ENCODE results near the gene SPCS2. TPM values are rescaled to one million over a fixed set of nuclear protein-coding genes. Genes with fewer than 3 reads are reported as not detected.
"Not testable (repeated sequence)": the region's sequence is repeated elsewhere in the genome, so short reads cannot be mapped to it uniquely, and the experiment has no call there.

SPCS2 gene
- total RNA-seq, 6 donors from 2014 or later: 15.5 to 150 (median 89.0) TPM

DNA sequence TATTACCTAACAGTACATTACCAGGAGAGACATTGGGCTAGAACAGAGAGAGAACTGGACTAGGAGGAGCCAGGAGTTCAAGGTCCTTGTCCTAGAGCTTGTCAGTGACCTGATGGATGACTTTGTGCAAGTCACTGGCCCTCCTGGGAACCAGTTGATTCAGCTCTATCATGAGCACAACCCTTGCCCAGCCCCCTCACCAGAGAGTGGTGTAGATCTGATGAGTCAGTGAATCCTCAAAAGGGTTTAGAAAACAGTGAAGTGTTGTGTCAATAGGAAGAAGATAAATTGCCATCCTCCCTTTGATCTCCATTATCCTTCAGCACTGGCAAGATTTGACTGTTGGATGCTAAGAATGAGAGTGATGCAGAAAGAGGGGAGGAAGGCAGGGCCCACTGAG lies 64.0 kb downstream of the SPCS2 start:
- TF ChIP-seq EP300 (IDR thresholded peaks at IDR 0.05) (no peak), POLR2A (IDR thresholded peaks at IDR 0.05) (no peak), POLR2AphosphoS5 (IDR thresholded peaks at IDR 0.05) (no peak)
- TF ChIP-seq, protein P1, sequence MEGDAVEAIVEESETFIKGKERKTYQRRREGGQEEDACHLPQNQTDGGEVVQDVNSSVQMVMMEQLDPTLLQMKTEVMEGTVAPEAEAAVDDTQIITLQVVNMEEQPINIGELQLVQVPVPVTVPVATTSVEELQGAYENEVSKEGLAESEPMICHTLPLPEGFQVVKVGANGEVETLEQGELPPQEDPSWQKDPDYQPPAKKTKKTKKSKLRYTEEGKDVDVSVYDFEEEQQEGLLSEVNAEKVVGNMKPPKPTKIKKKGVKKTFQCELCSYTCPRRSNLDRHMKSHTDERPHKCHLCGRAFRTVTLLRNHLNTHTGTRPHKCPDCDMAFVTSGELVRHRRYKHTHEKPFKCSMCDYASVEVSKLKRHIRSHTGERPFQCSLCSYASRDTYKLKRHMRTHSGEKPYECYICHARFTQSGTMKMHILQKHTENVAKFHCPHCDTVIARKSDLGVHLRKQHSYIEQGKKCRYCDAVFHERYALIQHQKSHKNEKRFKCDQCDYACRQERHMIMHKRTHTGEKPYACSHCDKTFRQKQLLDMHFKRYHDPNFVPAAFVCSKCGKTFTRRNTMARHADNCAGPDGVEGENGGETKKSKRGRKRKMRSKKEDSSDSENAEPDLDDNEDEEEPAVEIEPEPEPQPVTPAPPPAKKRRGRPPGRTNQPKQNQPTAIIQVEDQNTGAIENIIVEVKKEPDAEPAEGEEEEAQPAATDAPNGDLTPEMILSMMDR (IDR thresholded peaks at IDR 0.05): no peak
- no peak overlapping the region for H3K27ac ChIP-seq
- H3K4me1 ChIP-seq: no peaks in the 10 kb centered on the region
- no peaks in the 10 kb centered on the region for H3K9me3 ChIP-seq
- DNase-seq (no peak), ATAC-seq (ENCODE audit: low FRiP score in 2 of 2) (no peak)
- H3K4me3 ChIP-seq: no peak overlapping the region
- H3K27me3 ChIP-seq: no peaks in the 10 kb centered on the region
- peaks cover 0 to 6% (median 5%) of the 10 kb centered on the region in 4 donors for H3K36me3 ChIP-seq

DNA sequence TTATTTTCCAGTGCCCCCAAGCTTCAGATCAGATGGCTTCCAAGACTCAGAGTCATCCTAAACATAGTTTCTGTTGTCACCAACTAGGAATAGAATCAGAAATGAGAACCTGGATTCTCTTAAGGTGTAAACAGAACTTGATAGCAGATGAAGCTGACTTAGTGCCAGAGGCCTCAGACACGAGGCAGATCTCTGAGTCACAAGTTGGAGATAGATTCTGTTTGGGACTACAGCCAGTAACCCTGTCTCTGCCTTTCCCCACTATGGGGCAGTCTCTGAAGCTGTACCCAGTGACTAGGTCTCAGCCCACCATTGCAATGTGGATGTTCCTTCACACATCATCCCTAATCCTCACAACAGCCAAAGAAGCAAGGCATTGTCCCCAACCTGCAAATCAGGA lies 65.1 kb downstream of the SPCS2 start:
- H3K27me3 ChIP-seq: no peaks in the 10 kb centered on the region
- H3K27ac ChIP-seq: no peak overlapping the region
- 0 to 40% methylated on average over 1 of the region's 1 CpG for WGBS, 2 donors
- TF ChIP-seq POLR2A (IDR thresholded peaks at IDR 0.05): no peak
- no peak for TF ChIP-seq POLR2AphosphoS5 (IDR thresholded peaks at IDR 0.05)
- no peak for TF ChIP-seq EP300 (IDR thresholded peaks at IDR 0.05)
- TF ChIP-seq, protein P1 (IDR thresholded peaks at IDR 0.05): no peak
- ATAC-seq (ENCODE audit: low FRiP score in 2 of 2) (no peak), DNase-seq (no peak)
- H3K4me3 ChIP-seq: no peak overlapping the region
- H3K9me3 ChIP-seq: no peaks in the 10 kb centered on the region
- peaks cover 0 to 6% (median 5%) of the 10 kb centered on the region in 4 donors for H3K36me3 ChIP-seq
- no peaks in the 10 kb centered on the region for H3K4me1 ChIP-seq

DNA sequence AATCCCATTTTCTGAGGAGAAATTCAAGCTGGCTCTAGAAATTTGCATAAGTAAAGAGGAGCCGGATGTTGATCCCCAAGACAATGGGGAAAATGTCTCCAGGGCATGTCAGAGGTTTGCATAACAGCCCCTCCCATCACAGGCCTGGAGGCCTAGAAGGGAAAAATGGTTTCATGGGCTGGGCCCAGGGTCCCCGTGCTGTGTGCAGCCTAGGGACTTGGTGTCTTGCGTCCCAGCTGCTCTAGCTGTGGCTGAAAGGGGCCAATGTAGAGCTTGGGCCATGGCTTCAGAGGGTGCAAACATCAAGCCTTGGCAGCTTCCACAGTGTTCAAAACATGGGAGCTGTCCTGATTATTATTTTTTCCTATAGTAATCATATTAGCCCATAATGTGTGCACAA lies 70.1 kb downstream of the SPCS2 start:
- not testable (repeated sequence) for H3K27me3 ChIP-seq; DNase-seq; H3K9me3 ChIP-seq; H3K4me3 ChIP-seq; ATAC-seq (ENCODE audit: low FRiP score in 2 of 2); H3K4me1 ChIP-seq; H3K36me3 ChIP-seq; H3K27ac ChIP-seq
- WGBS, 2 donors: 93 to 100% methylated on average over 3 of the region's 3 CpGs

DNA sequence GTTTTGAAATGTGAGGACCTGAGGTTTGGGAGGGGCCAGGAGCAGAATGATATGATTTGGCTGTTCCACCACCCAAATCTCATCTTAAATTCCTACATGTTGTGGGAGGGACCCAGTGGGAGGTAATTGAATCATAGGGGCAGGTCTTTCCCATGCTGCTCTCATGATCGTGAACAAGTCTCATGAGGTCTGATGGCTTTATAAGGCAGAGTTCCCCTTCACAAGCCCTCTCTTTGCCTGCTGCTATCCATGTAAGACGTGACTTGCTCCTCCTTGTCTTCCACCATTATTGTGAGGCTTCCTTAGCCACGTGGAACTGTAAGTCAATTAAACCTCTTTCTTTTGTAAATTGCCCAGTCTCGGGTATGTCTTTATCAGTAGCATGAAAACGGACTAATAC lies 71.3 kb downstream of the SPCS2 start:
- DNase-seq; ATAC-seq (ENCODE audit: low FRiP score in 2 of 2): not testable (repeated sequence)
- 81 to 85% methylated on average over 5 of the region's 5 CpGs for WGBS, 2 donors

DNA sequence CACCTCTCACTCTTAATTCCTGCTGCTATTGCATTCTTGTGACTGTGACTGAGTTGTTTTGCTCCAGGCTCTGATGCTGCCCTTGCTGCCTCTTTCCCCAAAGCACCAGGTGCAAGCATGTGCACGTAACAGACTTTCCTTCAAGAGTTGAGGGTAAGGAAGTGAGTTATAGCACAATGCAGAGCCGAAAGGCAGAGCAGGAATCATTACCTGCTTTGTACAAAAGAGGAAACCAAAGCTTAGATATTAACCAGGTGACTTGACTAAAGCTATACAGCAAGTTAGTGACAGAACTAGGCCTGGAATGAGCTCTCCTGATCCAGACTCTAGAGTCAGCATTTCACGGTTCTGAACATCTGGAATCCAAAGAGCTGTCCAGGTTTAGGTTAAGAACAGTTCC lies 73.2 kb downstream of the SPCS2 start:
- H3K36me3 ChIP-seq: no peaks in the 10 kb centered on the region
- H3K4me3 ChIP-seq: no peak overlapping the region
- no peak overlapping the region for H3K27ac ChIP-seq
- no peaks in the 10 kb centered on the region for H3K9me3 ChIP-seq
- no peaks in the 10 kb centered on the region for H3K27me3 ChIP-seq
- TF ChIP-seq POLR2A (IDR thresholded peaks at IDR 0.05) (no peak), EP300 (IDR thresholded peaks at IDR 0.05) (no peak), POLR2AphosphoS5 (IDR thresholded peaks at IDR 0.05) (no peak)
- TF ChIP-seq, protein P1 (IDR thresholded peaks at IDR 0.05): no peak
- ATAC-seq (ENCODE audit: low FRiP score in 2 of 2): no peak
- no peak for DNase-seq
- 88 to 92% methylated on average over 3 of the region's 3 CpGs for WGBS, 2 donors
- no peaks in the 10 kb centered on the region for H3K4me1 ChIP-seq

More for the DNA sequence above, 71.3 kb downstream of the SPCS2 start:
- not testable (repeated sequence) for H3K27me3 ChIP-seq, H3K27ac ChIP-seq, H3K4me1 ChIP-seq, H3K9me3 ChIP-seq, H3K4me3 ChIP-seq, H3K36me3 ChIP-seq

DNA sequence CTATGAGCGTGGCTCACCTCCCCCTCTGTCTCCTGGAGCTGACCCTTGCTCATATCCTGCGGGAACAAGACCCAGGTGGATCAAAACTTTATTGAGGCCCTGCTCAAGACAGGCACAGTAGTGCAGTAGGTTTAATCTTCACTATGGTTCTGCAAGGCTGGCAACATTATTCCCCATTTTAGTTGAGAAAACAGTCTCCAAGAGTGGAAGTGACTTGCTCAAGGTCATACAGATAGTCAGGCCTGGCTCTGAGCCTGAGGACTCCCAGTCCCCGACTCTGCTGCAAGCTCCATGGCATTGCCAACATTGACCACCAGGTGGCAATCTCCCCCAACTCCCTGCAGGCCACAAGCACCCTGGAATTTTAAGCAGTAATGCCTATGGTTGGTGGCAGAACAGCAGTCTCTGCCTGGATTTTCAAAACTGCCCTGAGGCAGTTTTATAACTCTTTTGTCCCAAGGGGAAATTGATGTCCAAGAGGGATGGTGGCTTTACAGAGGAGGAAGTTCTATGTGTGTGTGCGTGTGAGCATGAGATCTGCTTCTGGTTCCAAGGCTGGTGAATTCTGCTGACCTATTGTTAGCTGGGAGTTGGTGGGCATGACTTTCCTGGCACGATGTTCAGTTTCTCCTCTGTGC lies 73.8 kb downstream of the SPCS2 start:
- Histone ChIP-seq H3K27ac (no peak overlapping the region), H3K36me3 (no peaks in the 10 kb centered on the region), H3K27me3 (no peaks in the 10 kb centered on the region), H3K4me3 (no peak overlapping the region), H3K4me1 (no peaks in the 10 kb centered on the region), H3K9me3 (no peaks in the 10 kb centered on the region)
- ATAC-seq (ENCODE audit: low FRiP score in 2 of 2) (peak; percentile 90), DNase-seq (peak in 1 of 2 donors; percentile 74)
- 59 to 80% methylated on average over 3 to 5 of the region's 5 CpGs for WGBS, 2 donors
- TF ChIP-seq EP300 (IDR thresholded peaks at IDR 0.05): no peak
- TF ChIP-seq POLR2A (IDR thresholded peaks at IDR 0.05): no peak
- TF ChIP-seq, protein P1 (IDR thresholded peaks at IDR 0.05): peak; percentile 86 to 97 (median 89)
- TF ChIP-seq POLR2AphosphoS5 (IDR thresholded peaks at IDR 0.05): no peak

All from upper lobe of left lung (tissue), 6 donors.